Nephron progenitor cell (in vitro differentiated cells): ENCODE data around the gene C3orf18.

Source experiments
- DNase-seq: peaks from one replicate; pipeline ENCODE4 v3.0.0; 2021
- H3K27ac Mint-ChIP-seq: 2 replicates; pipeline ENCODE4 v1.8.0; 2021; ENCODE audit warnings: mild to moderate bottlenecking, moderate library complexity, mixed read lengths
- H3K27me3 Mint-ChIP-seq: 2 replicates; pipeline ENCODE4 v1.8.0; 2021; ENCODE audit warnings: mild to moderate bottlenecking, low read depth, mixed read lengths; ENCODE audit not compliant: poor library complexity
- H3K36me3 Mint-ChIP-seq: 2 replicates; pipeline ENCODE4 v1.8.0; 2021; ENCODE audit warnings: low read depth, mixed read lengths
- H3K4me1 Mint-ChIP-seq: 2 replicates; pipeline ENCODE4 v1.8.0; 2021; ENCODE audit warnings: mixed read lengths
- H3K4me3 Mint-ChIP-seq: 2 replicates; pipeline ENCODE4 v1.8.0; 2021; ENCODE audit warnings: mild to moderate bottlenecking, moderate library complexity, mixed read lengths
- H3K9me3 Mint-ChIP-seq: 2 replicates; pipeline ENCODE4 v1.8.0; 2021; ENCODE audit warnings: mild to moderate bottlenecking, moderate library complexity, mixed read lengths
- TF ChIP-seq, protein P1 (sequence below): fragments of 200-600 bp; sonication (generic); IDR thresholded peaks from 2 replicates; pipeline ENCODE4 v1.5.0; 2021; ENCODE audit warnings: antibody characterized with exemption

Gene C3orf18

DNA sequence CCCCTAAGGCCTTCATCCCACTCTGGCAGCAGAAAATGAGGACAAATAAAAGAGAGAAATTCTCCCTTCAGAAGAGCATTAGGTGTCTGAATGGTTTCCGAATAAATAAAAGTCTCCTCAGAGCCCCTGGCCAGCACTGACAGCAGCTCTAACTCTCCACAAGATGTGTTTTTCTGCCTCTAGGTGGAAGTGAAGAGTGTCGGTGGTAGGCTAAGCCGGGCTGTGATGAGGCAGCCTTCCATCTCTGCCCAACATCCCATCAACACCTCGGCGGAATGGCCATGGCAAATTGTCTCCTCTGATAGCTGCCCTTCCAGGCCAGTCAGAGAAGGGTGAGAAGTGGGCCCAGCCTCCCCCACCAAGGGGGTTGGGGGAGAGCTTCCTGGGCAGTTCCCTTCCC is 57.8 kb downstream of the C3orf18 start:
- TF ChIP-seq, protein P1, sequence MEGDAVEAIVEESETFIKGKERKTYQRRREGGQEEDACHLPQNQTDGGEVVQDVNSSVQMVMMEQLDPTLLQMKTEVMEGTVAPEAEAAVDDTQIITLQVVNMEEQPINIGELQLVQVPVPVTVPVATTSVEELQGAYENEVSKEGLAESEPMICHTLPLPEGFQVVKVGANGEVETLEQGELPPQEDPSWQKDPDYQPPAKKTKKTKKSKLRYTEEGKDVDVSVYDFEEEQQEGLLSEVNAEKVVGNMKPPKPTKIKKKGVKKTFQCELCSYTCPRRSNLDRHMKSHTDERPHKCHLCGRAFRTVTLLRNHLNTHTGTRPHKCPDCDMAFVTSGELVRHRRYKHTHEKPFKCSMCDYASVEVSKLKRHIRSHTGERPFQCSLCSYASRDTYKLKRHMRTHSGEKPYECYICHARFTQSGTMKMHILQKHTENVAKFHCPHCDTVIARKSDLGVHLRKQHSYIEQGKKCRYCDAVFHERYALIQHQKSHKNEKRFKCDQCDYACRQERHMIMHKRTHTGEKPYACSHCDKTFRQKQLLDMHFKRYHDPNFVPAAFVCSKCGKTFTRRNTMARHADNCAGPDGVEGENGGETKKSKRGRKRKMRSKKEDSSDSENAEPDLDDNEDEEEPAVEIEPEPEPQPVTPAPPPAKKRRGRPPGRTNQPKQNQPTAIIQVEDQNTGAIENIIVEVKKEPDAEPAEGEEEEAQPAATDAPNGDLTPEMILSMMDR = no peak
- Mint-ChIP-seq H3K27ac (no peak overlapping the region), H3K36me3 (no peaks in the 10 kb centered on the region), H3K4me3 (no peak overlapping the region), H3K4me1 (peaks cover 26% of the 10 kb centered on the region), H3K9me3 (no peaks in the 10 kb centered on the region), H3K27me3 (peaks cover 57% of the 10 kb centered on the region)
- no peak for DNase-seq

DNA sequence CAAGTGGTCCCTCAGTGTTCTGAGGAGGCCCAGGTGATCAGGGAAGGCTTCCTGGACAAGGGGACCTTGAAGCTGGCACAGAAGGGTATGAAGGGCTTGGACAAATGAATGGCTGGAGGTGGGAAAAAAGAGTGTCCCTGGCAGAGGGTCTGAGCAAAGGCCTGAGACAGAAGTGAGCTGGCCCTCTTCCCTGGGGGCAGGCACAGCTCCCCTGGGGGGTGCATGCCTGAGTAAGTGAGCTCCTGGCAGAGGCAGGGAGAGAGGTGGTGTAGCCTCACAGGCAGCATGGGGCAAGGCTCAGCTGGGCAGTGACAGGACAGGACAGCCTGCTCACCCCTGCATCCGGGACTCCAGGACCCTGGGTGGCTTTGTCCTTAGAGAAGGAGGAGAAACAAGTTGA is 58.7 kb downstream of the C3orf18 start:
- Mint-ChIP-seq H3K4me3 (no peak overlapping the region), H3K27me3 (peaks cover 61% of the 10 kb centered on the region), H3K4me1 (peaks cover 17% of the 10 kb centered on the region), H3K9me3 (no peaks in the 10 kb centered on the region), H3K27ac (no peak overlapping the region), H3K36me3 (no peaks in the 10 kb centered on the region)
- TF ChIP-seq, protein P1 = no peak
- DNase-seq = no peak
